Hematopoietic multipotent progenitor cell treated with erythropoietin and hydrocortisone succinate and interleukin-3 and kit ligand, for 17 days (in vitro differentiated cells): ENCODE measurements around the gene KCNK16.

Experiments used
- DNase-seq: peaks from one replicate; pipeline ENCODE4 v3.0.0-alpha.2; 2015; ENCODE audit warnings: low spot score

The KCNK16 gene

GRCh38 chr6:39276379-39276995 lies 46.0 kb downstream of the KCNK16 start:
- DNase-seq = no peak

- DNase-seq = no peak
These were observed 47.6 kb downstream of the KCNK16 start for GRCh38 chr6:39274903-39275302.

DNA sequence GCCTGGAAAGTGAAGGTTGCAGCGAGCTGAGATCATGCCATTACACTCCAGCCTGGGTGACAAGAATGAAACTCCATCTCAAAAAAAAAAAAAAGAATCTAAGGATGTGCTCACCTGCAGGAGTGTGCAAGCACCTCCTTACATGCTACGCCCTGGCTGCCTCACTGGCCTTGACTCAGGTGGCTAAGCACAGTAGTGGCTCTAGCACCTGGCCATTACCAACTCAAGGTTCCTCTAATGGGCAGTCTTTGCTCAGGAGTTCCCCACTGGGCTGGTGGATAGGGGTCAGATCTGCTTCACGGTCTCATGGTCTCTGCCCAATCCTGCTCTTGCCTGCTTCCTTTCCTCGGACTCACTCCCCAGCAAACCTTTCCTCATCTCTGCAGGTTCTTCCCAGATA lies 48.0 kb downstream of the KCNK16 start:
- DNase-seq = no peak

DNA sequence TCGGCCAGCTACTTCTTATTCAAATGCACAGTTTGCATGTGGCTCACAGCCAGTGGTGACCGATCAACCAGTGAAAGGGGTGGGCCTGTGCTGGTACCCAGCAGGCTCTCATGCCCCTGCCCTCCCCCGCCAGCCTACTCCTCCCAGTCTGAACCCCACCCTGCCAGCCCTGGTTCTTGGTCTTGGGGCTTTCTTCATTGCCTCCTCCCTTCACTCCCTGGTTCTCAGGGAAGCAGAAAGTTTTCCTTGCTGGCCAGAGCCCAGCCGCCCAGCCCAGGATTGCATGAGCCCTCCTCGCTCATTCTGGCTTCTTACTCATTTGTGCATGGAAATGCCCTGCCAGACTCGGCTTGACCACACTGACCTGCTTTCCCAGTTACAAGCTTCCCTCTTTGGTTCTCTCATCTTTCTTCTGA lies 49.1 kb downstream of the KCNK16 start:
- DNase-seq = no peak

- no peak for DNase-seq
These were observed 52.5 kb downstream of the KCNK16 start for GRCh38 chr6:39269961-39270360.

DNA sequence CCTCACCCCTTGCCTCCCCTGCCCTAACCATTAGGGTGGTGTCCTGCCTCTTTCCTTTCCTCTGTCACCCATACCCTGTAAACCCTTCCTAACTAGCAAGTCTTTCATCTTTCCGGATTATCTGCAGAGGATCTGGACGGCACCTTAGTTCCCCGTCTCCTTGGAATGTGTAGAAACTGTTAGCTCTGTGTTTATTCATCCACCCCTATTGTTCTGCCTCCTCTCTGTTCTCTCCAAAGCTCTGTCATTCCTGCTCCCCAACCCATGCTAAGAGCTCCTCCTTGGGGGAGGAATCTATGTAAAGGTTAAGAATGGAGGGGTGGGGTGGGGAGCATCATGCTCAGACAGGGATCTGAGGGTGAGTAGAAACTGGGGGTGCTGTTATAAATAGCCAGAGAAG lies 53.8 kb downstream of the KCNK16 start:
- no peak for DNase-seq

DNA sequence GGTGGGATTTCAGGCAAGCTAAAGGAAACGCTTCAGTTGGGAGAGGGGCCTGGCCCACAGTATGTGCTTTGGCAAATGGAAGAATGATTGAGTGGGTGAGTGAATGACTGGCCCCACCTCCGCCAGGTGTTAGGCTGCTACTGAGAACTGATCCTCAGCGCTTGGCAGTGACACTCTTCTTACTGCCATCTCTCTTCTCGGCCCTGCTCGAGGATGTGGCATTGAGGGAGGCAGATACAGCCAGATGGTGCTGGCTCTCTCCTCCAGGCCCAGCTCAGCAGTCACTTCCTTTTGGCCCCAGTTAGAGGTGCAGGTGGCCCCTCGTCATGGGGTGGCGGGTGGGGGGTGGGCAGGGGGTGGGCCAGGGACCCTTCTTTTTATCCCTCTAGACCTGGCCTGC lies 54.3 kb downstream of the KCNK16 start:
- no peak for DNase-seq

GRCh38 chr6:39266782-39267355 lies 55.6 kb downstream of the KCNK16 start:
- no peak for DNase-seq

- DNase-seq = no peak
These were observed 56.1 kb downstream of the KCNK16 start for GRCh38 chr6:39266375-39266774.
